ENCODE data around the gene PI4KA. TPM values are rescaled to one million over a fixed set of nuclear protein-coding genes. Genes with fewer than 3 reads are reported as not detected.

The PI4KA gene
- polyA plus RNA-seq, 4 donors: 54.0 to 73.4 (median 63.3) TPM

Other genes with a start within 250 kb of the PI4KA start
- 1 to 10 TPM; 2.5 to 3.8 (median 3.2) TPM for gene SERPIND1, start 84.7 kb downstream of the PI4KA start, polyA plus RNA-seq (ENCODE audit: insufficient read length in 4 of 4)
- gene SNAP29, start 196 bp upstream of the PI4KA start, polyA plus RNA-seq (ENCODE audit: insufficient read length in 4 of 4): 10 to 100 TPM; 28.1 to 33.3 (median 32.3) TPM
- gene CRKL, start 58.6 kb upstream of the PI4KA start, polyA plus RNA-seq (ENCODE audit: insufficient read length in 4 of 4): 10 to 100 TPM; 61.4 to 71.1 (median 70.5) TPM
- gene AIFM3, start 108.4 kb upstream of the PI4KA start, polyA plus RNA-seq (ENCODE audit: insufficient read length in 4 of 4): 1 to 10 TPM in 3 of 4 donors, under 1 TPM in 1; 0.93 to 1.3 (median 1.1) TPM
- gene LZTR1, start 123.5 kb upstream of the PI4KA start, polyA plus RNA-seq (ENCODE audit: insufficient read length in 4 of 4): 10 to 100 TPM; 43.3 to 55.0 (median 49.1) TPM
- gene THAP7, start 143.3 kb upstream of the PI4KA start, polyA plus RNA-seq (ENCODE audit: insufficient read length in 4 of 4): 10 to 100 TPM; 17.9 to 24.1 (median 19.4) TPM
- 1 to 10 TPM; 1.3 to 1.8 (median 1.5) TPM for gene P2RX6, start 156.4 kb upstream of the PI4KA start, polyA plus RNA-seq (ENCODE audit: insufficient read length in 4 of 4)
- 1 to 10 TPM; 1.5 to 1.8 (median 1.5) TPM for gene SLC7A4, start 173.8 kb upstream of the PI4KA start, polyA plus RNA-seq (ENCODE audit: insufficient read length in 4 of 4)
- under 1 TPM; 0.14 to 0.21 (median 0.15) TPM for gene LRRC74B, start 187.1 kb upstream of the PI4KA start, polyA plus RNA-seq (ENCODE audit: insufficient read length in 4 of 4)

Data from right renal pelvis (tissue), 4 donors.